ENCODE measurements around the gene RNF113B. TPM values are rescaled to one million over a fixed set of nuclear protein-coding genes. Genes with fewer than 3 reads are reported as not detected.

RNF113B gene
- total RNA-seq, 1 donor from 2014 or later = not detected

DNA sequence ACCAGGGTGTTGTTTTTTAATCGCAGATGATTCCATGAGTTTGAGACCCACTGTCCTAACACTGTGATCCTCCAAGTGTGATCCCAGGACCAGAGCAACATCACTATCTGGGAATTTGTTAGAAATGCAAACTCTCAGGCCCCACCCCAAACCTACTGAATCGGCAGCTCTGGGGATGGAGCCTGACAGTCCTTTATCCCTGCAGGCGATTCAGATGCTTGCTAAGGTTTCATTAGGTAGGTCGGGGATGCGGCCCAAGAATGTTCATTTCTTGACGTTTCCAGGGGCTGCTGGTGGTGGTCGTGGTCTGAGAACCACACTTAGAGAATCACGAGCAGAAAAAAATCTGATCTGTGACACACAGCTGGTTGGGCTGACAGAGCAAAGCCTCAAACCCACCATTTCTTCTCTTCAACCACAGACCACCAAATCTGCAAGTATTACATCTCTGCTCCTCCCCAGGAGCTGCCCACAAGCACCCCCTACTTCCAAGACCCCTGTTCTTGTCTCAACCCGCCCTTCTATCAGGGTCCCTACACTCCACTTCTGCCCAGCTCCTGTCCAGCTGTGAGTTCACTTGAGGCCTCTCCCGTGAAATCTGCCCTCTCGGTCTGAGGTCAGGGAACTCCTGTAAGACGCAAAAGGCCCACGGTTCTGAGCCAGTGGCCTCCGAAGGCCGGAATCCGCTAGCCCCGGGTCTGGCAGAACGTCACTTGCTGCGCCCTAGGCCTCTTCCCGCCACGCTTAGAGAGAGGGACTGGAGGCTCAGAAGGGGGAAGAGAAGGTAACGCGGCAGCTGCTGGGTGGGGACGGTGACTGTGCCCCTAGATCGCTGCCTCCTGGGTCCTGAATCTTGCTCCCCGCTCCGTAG is 35.3 kb downstream of the RNF113B start:
- Mint-ChIP-seq H3K4me1 (peaks cover 18% of the 10 kb centered on the region), H3K36me3 (ENCODE audit: low read depth) (no peaks in the 10 kb centered on the region), H3K27me3 (peaks cover 44% of the 10 kb centered on the region), H3K9me3 (no peaks in the 10 kb centered on the region), H3K4me3 (peak overlapping the region; percentile 67), H3K27ac (no peak overlapping the region)
- TF ChIP-seq, protein P1, sequence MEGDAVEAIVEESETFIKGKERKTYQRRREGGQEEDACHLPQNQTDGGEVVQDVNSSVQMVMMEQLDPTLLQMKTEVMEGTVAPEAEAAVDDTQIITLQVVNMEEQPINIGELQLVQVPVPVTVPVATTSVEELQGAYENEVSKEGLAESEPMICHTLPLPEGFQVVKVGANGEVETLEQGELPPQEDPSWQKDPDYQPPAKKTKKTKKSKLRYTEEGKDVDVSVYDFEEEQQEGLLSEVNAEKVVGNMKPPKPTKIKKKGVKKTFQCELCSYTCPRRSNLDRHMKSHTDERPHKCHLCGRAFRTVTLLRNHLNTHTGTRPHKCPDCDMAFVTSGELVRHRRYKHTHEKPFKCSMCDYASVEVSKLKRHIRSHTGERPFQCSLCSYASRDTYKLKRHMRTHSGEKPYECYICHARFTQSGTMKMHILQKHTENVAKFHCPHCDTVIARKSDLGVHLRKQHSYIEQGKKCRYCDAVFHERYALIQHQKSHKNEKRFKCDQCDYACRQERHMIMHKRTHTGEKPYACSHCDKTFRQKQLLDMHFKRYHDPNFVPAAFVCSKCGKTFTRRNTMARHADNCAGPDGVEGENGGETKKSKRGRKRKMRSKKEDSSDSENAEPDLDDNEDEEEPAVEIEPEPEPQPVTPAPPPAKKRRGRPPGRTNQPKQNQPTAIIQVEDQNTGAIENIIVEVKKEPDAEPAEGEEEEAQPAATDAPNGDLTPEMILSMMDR (IDR thresholded peaks at IDR 0.05) = no peak
- no peak for DNase-seq
- CTCF ChIA-PET = no interaction called here
- POLR2A ChIA-PET = no interaction called here
- intact Hi-C loops (cut with micrococcal nuclease) = loop anchor here (10.0 kb wide), 1 partner anchor 533 kb away; no protein-coding TSS in a partner anchor
- no peak for ATAC-seq (ENCODE audit: low read depth)

DNA sequence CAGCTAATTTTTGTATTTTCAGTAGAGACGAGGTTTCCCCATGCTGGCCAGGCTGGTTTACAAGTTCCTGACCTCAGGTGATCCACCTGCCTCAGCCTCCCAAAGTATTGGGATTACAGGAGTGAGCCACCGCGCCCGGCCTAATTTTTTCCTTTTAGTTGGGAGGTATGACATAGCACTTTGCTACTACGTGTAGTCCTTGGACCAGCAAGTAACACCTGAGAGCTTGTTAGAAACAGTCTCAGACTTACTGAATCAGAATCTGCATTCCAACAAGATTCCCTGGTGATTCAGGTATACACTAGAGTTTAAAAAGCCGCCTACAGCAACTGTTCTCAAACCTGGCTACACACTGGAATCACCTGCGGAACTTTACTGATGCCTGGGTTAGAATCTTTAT is 36.0 kb downstream of the RNF113B start:
- no peaks in the 10 kb centered on the region for H3K9me3 Mint-ChIP-seq
- H3K36me3 Mint-ChIP-seq (ENCODE audit: low read depth) = no peaks in the 10 kb centered on the region
- H3K4me1 Mint-ChIP-seq = peaks cover 18% of the 10 kb centered on the region
- POLR2A ChIA-PET = no interaction called here
- no peak overlapping the region for H3K4me3 Mint-ChIP-seq
- CTCF ChIA-PET = no interaction called here
- TF ChIP-seq, protein P1 (IDR thresholded peaks at IDR 0.05) = no peak
- DNase-seq (no peak), ATAC-seq (ENCODE audit: low read depth) (no peak)
- H3K27me3 Mint-ChIP-seq = peaks cover 43% of the 10 kb centered on the region
- H3K27ac Mint-ChIP-seq = no peak overlapping the region
- intact Hi-C loops (cut with micrococcal nuclease) = loop anchor here (10.0 kb wide), 1 partner anchor 534 kb away; no protein-coding TSS in a partner anchor

DNA sequence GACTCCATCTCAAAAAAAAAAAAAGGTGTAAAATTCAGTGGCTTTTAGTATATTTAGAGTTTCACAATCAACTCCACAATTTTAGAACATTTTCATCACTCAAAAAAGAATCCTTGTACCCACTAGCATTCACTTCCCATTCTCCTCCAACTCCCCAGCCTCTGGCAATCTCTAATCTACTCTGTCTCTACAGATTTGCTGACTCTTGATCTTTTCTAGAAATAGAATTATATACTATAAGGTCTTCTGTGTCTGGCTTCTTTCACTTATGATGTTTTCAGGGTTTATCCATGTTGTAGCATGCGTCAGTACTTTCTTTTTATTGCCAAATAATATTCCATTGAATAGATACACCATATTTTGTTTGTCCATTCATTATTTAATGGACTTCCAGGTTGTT is 42.2 kb downstream of the RNF113B start:
- no peak overlapping the region for H3K27ac Mint-ChIP-seq
- H3K9me3 Mint-ChIP-seq = no peaks in the 10 kb centered on the region
- no peaks in the 10 kb centered on the region for H3K36me3 Mint-ChIP-seq (ENCODE audit: low read depth)
- no peak for DNase-seq
- TF ChIP-seq, protein P1 (IDR thresholded peaks at IDR 0.05) = no peak
- no peak overlapping the region for H3K4me3 Mint-ChIP-seq
- ChIA-PET POLR2A (no interaction called here), CTCF (no interaction called here)
- intact Hi-C loops (cut with micrococcal nuclease) = no loop called here
- ATAC-seq (ENCODE audit: low read depth) = no peak
- peaks cover 25% of the 10 kb centered on the region for H3K27me3 Mint-ChIP-seq
- H3K4me1 Mint-ChIP-seq = peaks cover 9% of the 10 kb centered on the region

DNA sequence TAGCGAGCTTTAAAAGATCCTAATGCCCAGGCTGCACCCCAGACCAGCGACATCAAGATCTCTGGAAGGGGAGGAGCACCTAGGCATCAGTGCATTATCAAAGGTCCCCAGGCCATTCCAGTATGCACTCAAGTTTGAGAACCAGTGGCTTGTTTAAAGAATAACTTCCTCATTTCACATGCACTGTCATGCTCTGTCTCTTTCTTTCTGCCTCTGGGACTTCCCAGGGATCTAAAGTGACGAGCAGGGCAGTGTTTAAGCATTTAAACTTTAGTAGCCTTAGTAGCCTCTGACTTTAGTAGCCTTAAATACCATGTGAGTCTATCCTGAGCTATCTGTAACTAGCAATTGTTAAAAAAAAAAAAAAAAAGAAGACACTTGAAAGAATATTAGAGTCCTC is 43.1 kb downstream of the RNF113B start:
- Mint-ChIP-seq H3K9me3 (peaks cover 1% of the 10 kb centered on the region), H3K4me3 (no peak overlapping the region), H3K27me3 (peaks cover 22% of the 10 kb centered on the region), H3K4me1 (peaks cover 9% of the 10 kb centered on the region), H3K27ac (no peak overlapping the region), H3K36me3 (ENCODE audit: low read depth) (no peaks in the 10 kb centered on the region)
- ATAC-seq (ENCODE audit: low read depth) (peak; percentile 80), DNase-seq (no peak)
- TF ChIP-seq, protein P1 (IDR thresholded peaks at IDR 0.05) = no peak
- ChIA-PET CTCF (no interaction called here), POLR2A (no interaction called here)
- intact Hi-C loops (cut with micrococcal nuclease) = no loop called here

DNA sequence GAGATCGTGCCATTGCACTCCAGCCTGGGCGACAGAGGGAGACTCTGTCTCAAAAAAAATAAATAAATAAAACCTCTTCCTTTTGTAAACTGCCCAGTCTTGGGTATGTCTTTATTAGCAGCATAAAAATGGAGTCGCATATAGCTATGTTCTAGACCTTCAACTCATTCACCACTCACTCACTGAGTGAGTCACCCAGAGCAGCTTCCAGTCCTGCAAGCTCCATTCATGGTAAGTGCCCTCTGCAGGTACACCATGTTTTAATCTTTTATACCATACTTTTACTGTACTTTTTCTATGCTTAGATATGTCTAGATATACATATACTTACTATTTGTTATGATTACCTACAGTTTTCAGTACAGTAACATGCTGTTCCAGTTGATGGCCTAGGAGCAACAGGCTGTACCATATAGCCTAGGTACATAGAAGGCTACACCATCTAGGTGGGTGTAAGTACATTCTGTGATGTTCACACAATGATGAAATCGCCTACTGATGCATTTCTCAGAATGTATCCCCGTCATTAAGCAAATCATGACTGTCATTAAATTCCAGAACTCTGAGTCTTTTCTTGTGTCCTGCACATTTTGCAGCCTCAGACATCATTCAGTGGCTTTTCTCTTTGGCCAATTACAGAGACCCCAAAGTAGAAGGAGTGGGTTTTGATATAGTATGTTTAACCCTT is 47.9 kb downstream of the RNF113B start:
- H3K27me3 Mint-ChIP-seq = peaks cover 16% of the 10 kb centered on the region
- H3K4me3 Mint-ChIP-seq = no peak overlapping the region

More for the DNA sequence above, 47.9 kb downstream of the RNF113B start:
- H3K27ac Mint-ChIP-seq = no peak overlapping the region
- ChIA-PET CTCF (no interaction called here), POLR2A (no interaction called here)
- H3K36me3 Mint-ChIP-seq (ENCODE audit: low read depth) = no peaks in the 10 kb centered on the region
- H3K4me1 Mint-ChIP-seq = peaks cover 9% of the 10 kb centered on the region
- TF ChIP-seq, protein P1 (IDR thresholded peaks at IDR 0.05) = no peak
- ATAC-seq (ENCODE audit: low read depth) = no peak
- H3K9me3 Mint-ChIP-seq = peaks cover 12% of the 10 kb centered on the region
- no peak for DNase-seq
- intact Hi-C loops (cut with micrococcal nuclease) = no loop called here

Measured in activated B cell treated with CpG ODN at 0.5 μM for 24 hours (primary cell).